ENCODE results near the gene NKRF.

NKRF gene

DNA sequence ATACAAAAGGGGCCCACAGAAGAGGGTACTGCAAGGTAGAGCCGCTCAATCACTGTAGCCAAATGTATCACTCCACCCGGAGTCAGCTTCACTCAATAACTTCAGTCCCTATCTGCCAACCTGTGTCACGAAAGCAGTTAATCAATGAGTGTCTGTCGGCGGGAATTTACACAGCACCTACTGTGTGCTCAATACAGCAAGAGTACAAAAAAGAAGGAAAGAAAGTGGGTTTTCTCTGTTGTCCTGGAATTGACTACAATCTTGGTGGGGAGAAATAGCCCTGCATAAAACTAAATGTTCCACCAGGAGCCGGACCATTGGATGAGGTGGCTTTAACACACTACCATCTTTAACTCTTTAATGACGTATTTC is 780 bp upstream of the NKRF start:
- DNase-seq = no peak

DNA sequence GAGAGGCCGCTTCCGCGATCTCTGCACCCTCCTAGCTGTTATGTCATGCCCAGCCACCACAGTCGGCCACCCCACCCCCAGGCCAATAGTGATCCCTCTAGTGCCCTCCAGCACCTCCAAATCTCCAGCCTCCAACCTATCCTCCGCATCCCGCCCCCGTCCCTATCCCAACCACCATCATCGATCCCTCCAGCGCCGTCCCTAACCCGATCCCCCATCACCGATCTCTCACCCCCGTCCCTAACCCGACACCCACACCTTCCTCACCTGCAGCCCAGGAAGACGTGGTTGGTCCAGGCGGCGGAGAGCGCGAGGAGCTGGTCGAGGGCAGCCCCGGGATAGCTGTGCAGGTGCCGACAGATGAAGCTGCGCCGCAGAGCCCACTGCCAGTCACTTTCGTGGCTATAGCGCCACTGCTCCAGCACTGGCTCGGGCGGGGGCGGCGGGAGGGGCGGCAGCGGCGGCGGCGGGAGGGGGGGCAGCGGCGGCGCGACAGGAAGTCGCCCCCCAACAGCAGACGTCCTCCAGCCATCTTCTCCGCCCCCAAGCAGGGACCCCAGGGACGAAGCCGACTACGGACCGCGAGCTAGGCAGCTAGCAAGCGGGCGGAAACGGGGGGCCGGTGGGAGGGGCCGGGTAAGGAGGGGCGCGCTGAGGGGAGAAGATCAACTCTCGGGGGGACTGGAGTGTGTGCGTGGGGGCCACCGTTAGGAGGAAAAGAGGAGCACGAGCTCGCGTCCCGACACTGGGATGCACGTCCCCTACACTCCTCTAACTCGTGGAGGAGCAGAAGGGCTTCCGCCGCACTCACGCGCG is 552 bp downstream of the NKRF start:
- peak; percentile 56 for DNase-seq

- DNase-seq = no peak
These were observed 1.3 kb downstream of the NKRF start for GRCh38 chrX:119604766-119605463.

- no peak for DNase-seq
These were observed 3.4 kb downstream of the NKRF start for GRCh38 chrX:119602701-119603255.

GRCh38 chrX:119589810-119590209 is 16.4 kb downstream of the NKRF start:
- no peak for DNase-seq

- DNase-seq = no peak
These were observed 22.7 kb downstream of the NKRF start for GRCh38 chrX:119583431-119584059.

- DNase-seq = no peak
These were observed 26.8 kb downstream of the NKRF start for GRCh38 chrX:119579414-119579813.

- peak; percentile 91 for DNase-seq
These were observed 31.6 kb downstream of the NKRF start, which contains the start of gene UBE2A for GRCh38 chrX:119574394-119575266. Gene UBE2A, plus strand, starts transcription at chrX:119574563. Its CDS starts 149 bp downstream, at chrX:119574712.

GRCh38 chrX:119573840-119574393 is 32.3 kb downstream of the NKRF start:
- DNase-seq = no peak

DNA sequence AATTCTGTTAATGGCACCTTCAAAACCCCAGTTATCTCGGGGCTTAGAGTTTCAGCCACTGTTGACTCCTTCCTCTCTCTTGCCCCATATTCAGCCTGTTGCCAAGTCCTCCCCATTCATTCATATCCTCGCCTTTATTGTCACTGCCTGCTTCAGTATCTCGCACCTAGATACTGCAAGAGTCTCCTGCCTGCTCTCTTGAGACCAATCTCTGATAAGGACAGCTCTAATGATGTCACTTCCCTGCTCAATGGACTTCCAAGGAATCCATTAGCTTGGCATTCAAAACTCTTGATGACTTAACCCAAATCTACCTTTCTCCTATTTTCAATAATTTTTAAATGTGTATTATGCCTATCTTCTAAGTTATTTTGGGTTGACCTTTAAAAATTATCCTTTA is 33.0 kb downstream of the NKRF start:
- no peak for DNase-seq

DNA sequence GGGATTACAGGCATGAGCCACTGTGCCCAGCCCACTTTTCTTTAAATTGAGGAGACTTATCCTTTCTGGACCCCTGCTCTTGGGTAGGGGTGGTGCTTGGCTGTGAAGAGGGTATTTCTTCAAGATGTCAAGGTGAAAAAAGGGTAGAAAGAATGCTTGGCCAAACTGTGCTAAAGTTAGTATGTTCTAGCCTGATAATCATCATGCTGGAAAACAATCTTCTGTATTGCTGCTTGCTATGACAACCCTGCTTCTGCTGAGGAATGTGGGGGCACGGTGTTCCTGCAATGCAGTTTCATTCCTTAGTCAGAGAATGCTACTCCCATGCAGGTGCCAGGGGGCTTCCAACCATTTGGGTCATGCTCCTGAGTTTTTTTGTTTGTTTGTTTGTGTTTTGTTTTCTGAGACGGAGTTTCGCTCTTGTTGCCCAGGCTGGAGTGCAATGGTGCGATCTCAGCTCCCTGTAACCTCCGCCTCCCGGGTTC is 35.8 kb downstream of the NKRF start:
- DNase-seq = no peak

DNA sequence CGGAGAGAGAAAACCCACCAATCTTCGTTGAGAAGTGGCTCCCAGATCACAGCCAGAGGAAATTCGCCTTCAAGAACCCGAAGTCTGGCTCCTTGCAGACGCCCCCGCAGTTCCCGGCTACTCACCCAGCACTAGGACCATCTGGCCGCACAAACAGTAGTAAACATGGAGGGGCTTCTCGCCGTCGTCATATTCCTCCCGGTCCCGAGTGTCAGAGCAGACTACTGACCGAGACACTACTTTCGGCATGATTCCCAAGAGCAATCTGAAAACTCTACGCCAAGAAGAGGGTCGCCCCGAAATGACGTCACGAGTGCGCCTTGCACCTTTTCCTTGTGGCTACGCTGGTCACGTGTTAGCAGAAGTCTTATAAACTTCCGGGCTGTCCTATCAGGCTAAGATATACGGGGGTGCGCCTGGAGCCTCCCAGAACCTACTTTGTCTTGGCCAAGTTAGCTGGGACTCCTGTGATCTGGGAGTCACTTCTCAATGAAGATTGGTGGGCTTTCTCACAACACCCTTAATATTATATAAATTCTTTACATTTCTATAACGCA is 41.0 kb downstream of the NKRF start, which contains the start of gene STEEP1:
Gene STEEP1 (minus strand): TSS at position 303 of the 557 bp plus-strand sequence. CDS start 54 bp downstream, at position 249.
- DNase-seq = peak; percentile 91

DNA sequence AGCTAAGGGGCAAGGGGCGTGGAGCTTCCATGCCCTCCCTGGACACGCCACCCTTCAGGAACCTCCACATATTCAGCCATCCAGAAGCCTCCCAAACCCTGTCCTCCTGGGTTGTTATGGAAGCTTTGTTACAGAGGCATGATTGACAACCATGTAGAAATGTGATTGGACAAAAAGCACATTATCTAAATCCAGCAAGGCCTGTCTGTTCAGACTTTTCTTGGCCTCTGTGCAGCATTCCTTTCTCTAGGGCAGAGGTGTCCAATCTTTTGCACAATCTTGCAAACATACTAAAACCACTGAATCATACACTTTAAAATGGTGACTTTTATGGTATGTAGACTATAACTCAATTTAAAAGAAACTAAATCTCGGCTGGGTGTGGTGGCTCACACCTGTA is 53.7 kb downstream of the NKRF start:
- no peak for DNase-seq

- no peak for DNase-seq
These were observed 56.8 kb downstream of the NKRF start for GRCh38 chrX:119549327-119550016.

GRCh38 chrX:119541188-119541587 is 65.0 kb downstream of the NKRF start:
- DNase-seq = no peak

- DNase-seq = no peak
These were observed 66.4 kb downstream of the NKRF start for GRCh38 chrX:119539872-119540271.

All from stimulated activated CD4-positive, alpha-beta T cell treated with anti-CD3 and anti-CD28 coated beads, Interleukin-15, amount 100 ng/mL, for 24 hours (primary cell).